GM21737 (cell line): Measurements from ENCODE around the gene RNF223.
"Not testable (repeated sequence)": the region's sequence is repeated elsewhere in the genome, so short reads cannot be mapped to it uniquely, and the experiment has no call there.

Experiments
- ATAC-seq: cut with Tn5 transposase; IDR thresholded peaks from one replicate; pipeline ENCODE4 v1.9.1; 2021; ENCODE audit warnings: mild to moderate bottlenecking, moderate library complexity; ENCODE audit not compliant: unreplicated experiment

Gene RNF223

GRCh38 chr1:1061682-1062345 lies 12.3 kb downstream of the RNF223 start:
- ATAC-seq = no peak

- ATAC-seq = no peak
Measured at GRCh38 chr1:1060281-1061000, 13.7 kb downstream of the RNF223 start.

- ATAC-seq = peak; percentile 51
Measured at GRCh38 chr1:1059494-1060280, 14.4 kb downstream of the RNF223 start.

DNA sequence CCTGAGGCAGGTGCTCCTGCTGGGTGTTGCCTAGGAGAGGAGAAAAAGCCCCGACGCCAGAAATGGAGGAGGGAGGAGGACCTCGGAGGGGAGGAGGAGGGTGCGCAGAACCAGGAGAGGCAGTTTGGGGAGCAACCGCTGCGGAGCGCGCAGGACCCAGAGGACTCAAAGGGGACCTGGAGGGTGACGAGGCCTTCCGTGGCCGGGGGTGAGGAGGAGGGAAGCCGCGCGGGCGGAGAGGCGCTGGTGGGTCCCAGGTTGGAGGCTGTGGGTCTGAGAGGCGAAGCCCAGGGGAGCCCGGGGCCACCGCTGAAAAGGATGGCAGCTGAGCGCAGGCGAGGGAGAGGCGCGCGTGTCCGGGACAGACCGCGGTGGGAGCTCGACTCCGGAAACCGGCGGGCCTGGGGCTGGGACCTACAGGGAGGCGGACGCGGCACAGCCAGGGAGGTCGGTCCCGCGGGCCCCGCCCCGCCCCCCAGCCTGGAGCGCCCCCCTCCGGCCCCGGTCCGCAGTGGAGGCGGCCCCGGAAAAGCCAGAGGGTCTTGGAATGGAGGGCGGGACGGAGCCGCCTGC lies 15.1 kb downstream of the RNF223 start:
- peak; percentile 30 for ATAC-seq

DNA sequence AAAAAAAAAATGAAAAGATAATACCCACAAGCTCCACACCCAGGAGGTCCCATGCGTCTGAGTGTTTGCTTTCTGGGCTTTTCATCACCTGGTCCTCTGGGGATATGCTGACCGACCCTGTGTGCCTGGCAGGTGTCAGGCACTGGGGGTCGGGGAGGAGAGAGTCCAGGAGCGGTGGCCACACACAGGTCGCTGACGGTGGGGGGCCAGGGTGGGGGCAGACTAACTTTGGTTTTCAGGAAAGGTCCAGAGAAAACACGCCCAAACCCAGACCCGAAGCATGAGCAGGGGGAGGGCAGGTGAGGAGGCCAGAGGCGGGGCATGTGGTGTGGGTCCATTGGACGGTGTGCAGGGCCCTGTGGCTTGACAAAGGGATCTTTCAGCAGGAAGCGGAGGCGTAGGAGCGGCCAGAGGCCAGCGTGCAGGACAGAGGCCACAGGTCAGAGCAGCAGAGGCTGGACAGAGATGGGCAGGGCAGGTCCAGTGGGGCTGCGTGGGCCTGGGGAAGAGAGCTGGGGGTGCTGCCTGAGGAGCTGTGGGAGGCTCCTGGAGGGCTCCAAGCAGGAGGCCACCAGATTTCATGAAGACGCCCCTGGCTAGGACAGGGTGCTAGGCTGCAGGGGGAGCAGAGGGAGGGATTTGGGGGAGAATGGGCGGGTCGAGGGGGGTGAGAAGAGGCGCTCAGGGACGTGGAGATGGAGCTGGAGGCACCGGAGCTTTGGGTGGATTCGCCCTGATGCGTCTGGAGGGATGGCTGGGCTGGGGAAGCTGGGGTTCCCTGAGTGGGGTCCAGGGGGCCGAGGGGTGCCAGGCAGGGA lies 15.8 kb downstream of the RNF223 start:
- ATAC-seq = no peak

DNA sequence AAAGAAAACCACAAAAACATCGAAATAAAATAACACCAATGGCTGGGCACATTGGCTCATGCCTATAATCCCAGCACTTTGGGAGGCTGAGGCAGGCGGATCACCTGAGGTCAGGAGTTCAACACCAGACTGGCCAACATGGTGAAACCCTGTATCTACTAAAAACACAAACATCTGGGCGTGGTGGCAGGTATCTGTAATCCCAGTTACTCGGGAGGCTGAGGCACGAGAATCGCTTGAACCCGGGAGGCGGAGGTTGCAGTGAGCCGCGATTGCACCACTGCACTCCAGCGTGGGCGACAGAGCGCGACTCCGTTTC lies 16.4 kb downstream of the RNF223 start:
- ATAC-seq = not testable (repeated sequence)

- no peak for ATAC-seq
Measured at GRCh38 chr1:1055841-1056736, 18.0 kb downstream of the RNF223 start.

- ATAC-seq = no peak
Measured at GRCh38 chr1:1054971-1055370, 19.1 kb downstream of the RNF223 start.

GRCh38 chr1:1054099-1054700 lies 19.9 kb downstream of the RNF223 start:
- ATAC-seq = no peak

DNA sequence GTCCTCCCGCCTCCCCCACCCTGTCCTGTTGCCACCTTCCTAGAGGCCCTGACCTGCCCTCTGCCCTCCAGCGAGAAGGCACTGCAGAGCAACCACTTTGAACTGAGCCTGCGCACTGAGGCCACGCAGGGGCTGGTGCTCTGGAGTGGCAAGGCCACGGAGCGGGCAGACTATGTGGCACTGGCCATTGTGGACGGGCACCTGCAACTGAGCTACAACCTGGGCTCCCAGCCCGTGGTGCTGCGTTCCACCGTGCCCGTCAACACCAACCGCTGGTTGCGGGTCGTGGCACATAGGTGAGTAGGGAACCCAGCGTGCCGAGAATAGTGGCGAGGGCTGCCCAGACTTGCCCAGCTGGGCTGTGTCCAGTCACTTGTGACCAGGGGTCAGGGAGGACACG lies 20.4 kb downstream of the RNF223 start:
- ATAC-seq = no peak

DNA sequence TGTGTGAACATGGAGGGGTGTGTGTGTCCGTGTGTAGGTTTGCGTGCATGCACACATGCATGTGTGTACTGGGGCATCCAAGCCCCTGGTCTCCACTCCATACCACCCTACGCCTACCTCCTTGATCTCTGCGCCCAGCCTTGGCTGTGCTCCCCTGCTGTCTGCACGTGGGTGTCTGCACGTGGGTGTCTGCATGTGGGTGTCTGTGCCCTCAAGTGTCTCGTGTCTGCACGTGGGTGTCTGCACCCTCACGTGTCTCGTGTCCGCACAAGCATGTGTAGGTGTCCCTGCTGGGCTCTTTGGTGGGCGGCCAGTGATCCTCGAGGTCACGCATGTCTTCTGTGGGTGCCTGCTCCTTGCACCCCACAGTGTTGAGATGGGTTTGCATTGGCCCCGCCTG lies 21.1 kb downstream of the RNF223 start:
- ATAC-seq = no peak

- no peak for ATAC-seq
Measured at GRCh38 chr1:1052003-1052840, 21.9 kb downstream of the RNF223 start.

DNA sequence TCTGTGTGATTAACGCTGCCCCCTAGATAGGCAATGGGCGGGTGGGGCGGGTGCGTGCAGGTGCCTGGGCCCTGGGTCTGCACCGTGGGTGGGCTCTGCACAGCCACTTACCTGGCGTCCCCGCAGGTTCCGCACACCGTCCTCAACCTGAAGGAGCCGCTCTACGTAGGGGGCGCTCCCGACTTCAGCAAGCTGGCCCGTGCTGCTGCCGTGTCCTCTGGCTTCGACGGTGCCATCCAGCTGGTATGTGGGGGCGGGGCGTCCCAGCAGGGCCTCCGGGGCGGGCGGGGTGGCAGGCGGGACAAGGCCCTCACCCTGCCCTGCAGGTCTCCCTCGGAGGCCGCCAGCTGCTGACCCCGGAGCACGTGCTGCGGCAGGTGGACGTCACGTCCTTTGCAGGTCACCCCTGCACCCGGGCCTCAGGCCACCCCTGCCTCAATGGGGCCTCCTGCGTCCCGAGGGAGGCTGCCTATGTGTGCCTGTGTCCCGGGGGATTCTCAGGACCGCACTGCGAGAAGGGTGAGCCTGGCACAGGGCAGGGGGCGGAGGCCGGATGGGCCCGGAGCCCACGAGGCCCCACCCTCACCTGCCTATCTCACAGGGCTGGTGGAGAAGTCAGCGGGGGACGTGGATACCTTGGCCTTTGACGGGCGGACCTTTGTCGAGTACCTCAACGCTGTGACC lies 22.8 kb downstream of the RNF223 start:
- no peak for ATAC-seq

- no peak for ATAC-seq
Measured at GRCh38 chr1:1050577-1051052, 23.5 kb downstream of the RNF223 start.

DNA sequence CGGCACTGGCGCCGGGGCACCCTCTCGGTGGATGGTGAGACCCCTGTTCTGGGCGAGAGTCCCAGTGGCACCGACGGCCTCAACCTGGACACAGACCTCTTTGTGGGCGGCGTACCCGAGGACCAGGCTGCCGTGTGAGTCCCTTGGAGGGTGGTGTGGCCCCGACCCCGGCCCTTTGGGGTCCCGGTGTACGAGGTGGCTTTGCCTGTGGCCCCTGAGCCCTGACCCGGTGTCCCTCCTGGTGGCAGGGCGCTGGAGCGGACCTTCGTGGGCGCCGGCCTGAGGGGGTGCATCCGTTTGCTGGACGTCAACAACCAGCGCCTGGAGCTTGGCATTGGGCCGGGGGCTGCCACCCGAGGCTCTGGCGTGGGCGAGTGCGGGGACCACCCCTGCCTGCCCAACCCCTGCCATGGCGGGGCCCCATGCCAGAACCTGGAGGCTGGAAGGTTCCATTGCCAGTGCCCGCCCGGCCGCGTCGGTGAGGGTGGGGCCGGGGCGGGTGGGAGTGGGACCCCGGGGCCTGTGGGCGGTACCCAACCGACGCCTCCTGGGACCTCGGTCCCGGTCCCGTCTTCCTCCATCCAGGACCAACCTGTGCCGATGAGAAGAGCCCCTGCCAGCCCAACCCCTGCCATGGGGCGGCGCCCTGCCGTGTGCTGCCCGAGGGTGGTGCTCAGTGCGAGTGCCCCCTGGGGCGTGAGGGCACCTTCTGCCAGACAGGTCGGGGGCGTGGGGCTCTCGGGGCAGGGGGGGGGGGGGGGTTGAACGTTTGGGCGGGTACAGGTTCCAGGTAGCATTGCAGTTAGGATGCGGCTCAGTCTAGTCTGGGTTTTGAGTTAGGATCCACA lies 24.6 kb downstream of the RNF223 start:
- ATAC-seq = no peak

DNA sequence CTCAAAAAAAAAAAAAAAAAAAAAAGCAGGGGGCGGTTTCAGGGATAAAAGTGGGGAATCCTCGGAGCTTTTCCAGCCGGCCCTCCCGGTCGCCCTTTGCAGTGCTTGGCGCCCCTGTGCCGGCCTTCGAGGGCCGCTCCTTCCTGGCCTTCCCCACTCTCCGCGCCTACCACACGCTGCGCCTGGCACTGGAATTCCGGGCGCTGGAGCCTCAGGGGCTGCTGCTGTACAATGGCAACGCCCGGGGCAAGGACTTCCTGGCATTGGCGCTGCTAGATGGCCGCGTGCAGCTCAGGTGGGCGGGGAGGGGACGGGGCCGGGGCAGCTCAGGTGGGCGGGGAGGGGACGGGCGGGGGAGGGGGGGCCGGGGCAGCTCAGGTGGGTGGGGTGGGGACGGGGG lies 25.3 kb downstream of the RNF223 start:
- ATAC-seq = no peak

DNA sequence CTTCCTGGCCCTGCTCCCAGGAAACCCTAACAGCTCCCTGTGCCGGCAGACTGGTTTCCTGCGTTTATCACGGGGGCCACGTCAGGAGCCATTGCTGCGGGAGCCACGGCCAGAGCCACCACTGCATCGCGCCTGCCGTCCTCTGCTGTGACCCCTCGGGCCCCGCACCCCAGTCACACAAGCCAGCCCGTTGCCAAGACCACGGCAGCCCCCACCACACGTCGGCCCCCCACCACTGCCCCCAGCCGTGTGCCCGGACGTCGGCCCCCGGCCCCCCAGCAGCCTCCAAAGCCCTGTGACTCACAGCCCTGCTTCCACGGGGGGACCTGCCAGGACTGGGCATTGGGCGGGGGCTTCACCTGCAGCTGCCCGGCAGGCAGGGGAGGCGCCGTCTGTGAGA lies 26.1 kb downstream of the RNF223 start:
- no peak for ATAC-seq
